ENCODE measurements around the gene DNAH11. TPM values are rescaled to one million over a fixed set of nuclear protein-coding genes. Genes with fewer than 3 reads are reported as not detected.

Gene DNAH11
- total RNA-seq, 4 donors from 2014 or later, result 0.20 to 2.5 (median 0.71) TPM

GRCh38 chr7:21544715-21545114 is 1.9 kb downstream of the DNAH11 start:
- H3K9me3 ChIP-seq, result no peaks in the 10 kb centered on the region
- H3K4me1 ChIP-seq, result peaks cover 0 to 17% (median 8%) of the 10 kb centered on the region in 4 donors
- no peak overlapping the region for H3K4me3 ChIP-seq
- H3K27ac ChIP-seq, result no peak overlapping the region
- DNase-seq (ENCODE audit: low spot score in 2 of 2), result no peak
- 29 to 42% methylated on average over 3 of the region's 3 CpGs for WGBS, 2 donors
- TF ChIP-seq CTCF (IDR thresholded peaks at IDR 0.05) (no peak), POLR2A (IDR thresholded peaks at IDR 0.05) (no peak), EP300 (IDR thresholded peaks at IDR 0.05) (no peak)
- no peaks in the 10 kb centered on the region for H3K36me3 ChIP-seq
- peaks cover 0 to 53% of the 10 kb centered on the region in 2 donors for H3K27me3 ChIP-seq

DNA sequence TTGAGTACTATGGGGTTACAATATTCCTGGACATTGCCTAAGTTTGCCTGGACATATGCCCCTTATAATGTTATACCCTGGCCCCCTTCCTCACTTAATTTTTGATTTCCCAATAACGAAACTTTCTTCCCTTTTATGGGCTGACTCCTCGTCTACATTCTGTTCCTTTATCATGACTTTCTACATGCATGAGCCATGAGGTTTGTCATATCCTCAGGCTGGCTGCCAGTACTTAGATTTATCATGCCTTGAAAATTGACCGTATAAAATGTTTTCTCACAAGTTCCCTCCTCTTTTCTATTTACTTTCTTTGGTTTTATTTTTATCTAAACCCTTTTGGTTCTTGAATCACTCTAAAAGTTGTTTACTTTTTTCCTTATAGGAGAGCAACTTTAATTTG is 4.7 kb downstream of the DNAH11 start:
- no peak for DNase-seq (ENCODE audit: low spot score in 2 of 2)
- TF ChIP-seq POLR2A (IDR thresholded peaks at IDR 0.05) (no peak), EP300 (IDR thresholded peaks at IDR 0.05) (no peak), CTCF (IDR thresholded peaks at IDR 0.05) (no peak)
- no peaks in the 10 kb centered on the region for H3K36me3 ChIP-seq
- H3K9me3 ChIP-seq, result no peaks in the 10 kb centered on the region
- peaks cover 0 to 33% of the 10 kb centered on the region in 2 donors for H3K27me3 ChIP-seq
- WGBS, 2 donors, result 46 to 52% methylated on average over 3 of the region's 3 CpGs
- H3K27ac ChIP-seq, result no peak overlapping the region
- no peak overlapping the region for H3K4me3 ChIP-seq
- H3K4me1 ChIP-seq, result peaks cover 0 to 17% (median 8%) of the 10 kb centered on the region in 4 donors

DNA sequence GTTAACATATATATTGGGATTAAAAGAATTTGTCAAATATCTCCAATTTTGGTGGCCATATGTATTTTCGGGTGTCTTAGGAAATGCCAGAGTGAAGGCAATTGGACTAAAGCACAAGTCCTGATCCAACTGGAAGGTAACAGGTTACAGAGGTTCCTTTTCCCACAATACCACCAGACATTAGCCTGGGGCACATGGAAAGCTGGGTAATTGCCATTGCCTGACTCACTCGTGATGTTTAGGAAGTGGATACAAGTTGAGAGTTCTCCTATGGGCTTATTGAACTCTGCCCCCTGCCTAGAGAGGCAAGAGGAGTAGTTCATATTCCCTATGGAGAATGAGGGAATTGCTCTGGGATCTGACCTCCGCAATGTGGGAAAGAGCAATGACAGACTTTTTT is 5.7 kb downstream of the DNAH11 start:
- TF ChIP-seq EP300 (IDR thresholded peaks at IDR 0.05) (no peak), POLR2A (IDR thresholded peaks at IDR 0.05) (no peak), CTCF (IDR thresholded peaks at IDR 0.05) (no peak)
- DNase-seq (ENCODE audit: low spot score in 2 of 2), result no peak
- H3K9me3 ChIP-seq, result no peaks in the 10 kb centered on the region
- peaks cover 0 to 23% of the 10 kb centered on the region in 2 donors for H3K27me3 ChIP-seq
- no peaks in the 10 kb centered on the region for H3K36me3 ChIP-seq
- peaks cover 0 to 7% (median 1%) of the 10 kb centered on the region in 4 donors for H3K4me1 ChIP-seq
- no peak overlapping the region for H3K27ac ChIP-seq
- 51 to 77% methylated on average over 3 of the region's 3 CpGs for WGBS, 2 donors
- H3K4me3 ChIP-seq, result no peak overlapping the region

DNA sequence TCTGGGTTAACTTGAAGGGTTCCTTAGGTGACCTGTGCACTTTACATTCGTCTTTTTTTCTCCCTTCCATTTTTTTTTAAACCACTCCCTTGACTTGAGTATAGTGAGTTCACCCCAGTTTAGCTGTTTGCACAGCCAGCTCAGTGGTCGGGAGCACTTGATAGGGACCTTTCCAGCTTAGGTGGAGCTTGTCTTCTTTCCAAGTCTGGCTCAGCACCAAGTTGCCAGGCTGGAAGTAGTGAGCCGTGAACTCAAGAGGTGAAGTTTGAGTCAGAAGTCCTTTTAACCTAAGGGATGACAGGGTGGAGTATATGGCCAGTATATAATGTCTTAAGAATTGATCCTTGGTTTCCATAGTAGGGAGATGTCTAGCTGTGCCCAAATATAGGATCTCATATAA is 7.2 kb downstream of the DNAH11 start:
- H3K4me1 ChIP-seq, result no peaks in the 10 kb centered on the region
- no peak for DNase-seq (ENCODE audit: low spot score in 2 of 2)
- H3K9me3 ChIP-seq, result no peaks in the 10 kb centered on the region
- peaks cover 0 to 9% of the 10 kb centered on the region in 2 donors for H3K27me3 ChIP-seq
- TF ChIP-seq POLR2A (IDR thresholded peaks at IDR 0.05), result no peak
- no peak for TF ChIP-seq CTCF (IDR thresholded peaks at IDR 0.05)
- TF ChIP-seq EP300 (IDR thresholded peaks at IDR 0.05), result no peak
- no peaks in the 10 kb centered on the region for H3K36me3 ChIP-seq
- H3K27ac ChIP-seq, result no peak overlapping the region
- no peak overlapping the region for H3K4me3 ChIP-seq
- WGBS, 2 donors, result 89 to 90% methylated on average over 3 of the region's 3 CpGs

DNA sequence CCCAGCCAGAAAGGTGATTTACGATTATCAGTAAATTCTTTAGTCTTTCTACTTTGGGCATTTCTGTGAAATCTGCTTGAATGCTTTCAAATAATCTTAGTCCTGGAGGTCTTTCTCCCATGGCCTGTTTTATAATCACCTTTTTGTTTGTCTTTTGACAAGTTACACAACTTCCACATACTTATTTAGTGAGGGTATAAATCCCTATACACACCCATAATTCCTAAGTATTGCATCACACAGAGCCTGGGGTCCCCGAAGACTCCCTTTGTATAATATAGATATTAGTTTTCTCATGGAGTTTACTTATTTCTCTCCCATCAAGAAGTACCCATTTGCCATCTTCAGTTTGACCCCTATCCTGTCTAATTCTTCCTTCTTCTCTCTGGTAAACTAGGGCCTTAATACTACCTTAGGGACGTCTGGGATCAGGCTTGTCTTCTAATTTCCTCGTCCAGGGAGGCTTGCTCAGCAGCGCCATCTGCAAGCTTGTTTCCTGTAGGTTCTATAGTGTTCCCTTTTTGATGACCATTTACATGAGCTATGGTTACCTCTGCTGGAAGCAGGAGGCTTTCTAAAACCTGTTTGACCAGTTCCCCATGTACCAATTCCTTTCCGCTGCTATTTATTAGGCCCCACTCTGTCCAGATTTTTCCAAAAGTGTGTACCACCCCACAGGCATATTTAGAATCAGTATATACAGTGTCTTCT is 8.1 kb downstream of the DNAH11 start:
- TF ChIP-seq CTCF (IDR thresholded peaks at IDR 0.05) (no peak), EP300 (IDR thresholded peaks at IDR 0.05) (no peak), POLR2A (IDR thresholded peaks at IDR 0.05) (no peak)
- Histone ChIP-seq H3K4me3 (no peak overlapping the region), H3K36me3 (no peaks in the 10 kb centered on the region), H3K27ac (no peak overlapping the region), H3K9me3 (no peaks in the 10 kb centered on the region), H3K27me3 (peaks cover 0 to 4% of the 10 kb centered on the region in 2 donors), H3K4me1 (no peaks in the 10 kb centered on the region)
- DNase-seq (ENCODE audit: low spot score in 2 of 2), result no peak
- WGBS, 2 donors, result 72 to 77% methylated on average over 6 of the region's 6 CpGs

All from tibial nerve (tissue), 4 donors.